Neural cell (in vitro differentiated cells): Measurements from ENCODE around the gene CILP.

Source experiments
- EP300 ChIP-seq: fragments of 450-650 bp; conservative IDR thresholded peaks from 2 replicates; pipeline ENCODE4 v1.6.1; 2014; ENCODE audit warnings: antibody characterized with exemption, mild to moderate bottlenecking, moderate library complexity; ENCODE audit not compliant: poor library complexity, severe bottlenecking
- EZH2 ChIP-seq: fragments of 200-600, 300-800 bp; shearing (Covaris generic), sonication (generic); IDR thresholded peaks from 2 replicates; pipeline ENCODE4 v1.6.1; 2014; ENCODE audit warnings: antibody characterized with exemption, low read length, borderline replicate concordance, mild to moderate bottlenecking; ENCODE audit not compliant: insufficient read depth, poor library complexity, severe bottlenecking
- MXI1 ChIP-seq: fragments of 450-650 bp; conservative IDR thresholded peaks from 2 replicates; pipeline ENCODE4 v1.6.1; 2014; ENCODE audit warnings: antibody characterized with exemption, mild to moderate bottlenecking; ENCODE audit not compliant: poor library complexity, severe bottlenecking
- POLR2AphosphoS5 ChIP-seq: IDR thresholded peaks from 2 replicates; pipeline ENCODE4 v1.6.1; 2012
- RAD21 ChIP-seq: fragments of 450-650 bp; conservative IDR thresholded peaks from 2 replicates; pipeline ENCODE4 v1.6.1; 2014; ENCODE audit warnings: antibody characterized with exemption, mild to moderate bottlenecking, moderate library complexity
- SMC3 ChIP-seq: fragments of 450-650 bp; conservative IDR thresholded peaks from 2 replicates; pipeline ENCODE4 v1.6.1; 2014; ENCODE audit warnings: antibody characterized with exemption, mild to moderate bottlenecking, moderate library complexity; ENCODE audit not compliant: poor library complexity
- TAF1 ChIP-seq: IDR thresholded peaks from 2 replicates; pipeline ENCODE4 v1.6.1; 2012; ENCODE audit warnings: low read depth
- TF ChIP-seq, protein P1 (sequence below): fragments of 450-650 bp; IDR thresholded peaks from 2 replicates; pipeline ENCODE4 v1.5.1; 2014; ENCODE audit warnings: antibody characterized with exemption, mild to moderate bottlenecking, moderate library complexity; ENCODE audit not compliant: poor library complexity, severe bottlenecking
- TF ChIP-seq, protein P2 (sequence below): IDR thresholded peaks from 2 replicates; pipeline ENCODE4 v1.6.1; 2012; ENCODE audit warnings: borderline replicate concordance

DNA sequence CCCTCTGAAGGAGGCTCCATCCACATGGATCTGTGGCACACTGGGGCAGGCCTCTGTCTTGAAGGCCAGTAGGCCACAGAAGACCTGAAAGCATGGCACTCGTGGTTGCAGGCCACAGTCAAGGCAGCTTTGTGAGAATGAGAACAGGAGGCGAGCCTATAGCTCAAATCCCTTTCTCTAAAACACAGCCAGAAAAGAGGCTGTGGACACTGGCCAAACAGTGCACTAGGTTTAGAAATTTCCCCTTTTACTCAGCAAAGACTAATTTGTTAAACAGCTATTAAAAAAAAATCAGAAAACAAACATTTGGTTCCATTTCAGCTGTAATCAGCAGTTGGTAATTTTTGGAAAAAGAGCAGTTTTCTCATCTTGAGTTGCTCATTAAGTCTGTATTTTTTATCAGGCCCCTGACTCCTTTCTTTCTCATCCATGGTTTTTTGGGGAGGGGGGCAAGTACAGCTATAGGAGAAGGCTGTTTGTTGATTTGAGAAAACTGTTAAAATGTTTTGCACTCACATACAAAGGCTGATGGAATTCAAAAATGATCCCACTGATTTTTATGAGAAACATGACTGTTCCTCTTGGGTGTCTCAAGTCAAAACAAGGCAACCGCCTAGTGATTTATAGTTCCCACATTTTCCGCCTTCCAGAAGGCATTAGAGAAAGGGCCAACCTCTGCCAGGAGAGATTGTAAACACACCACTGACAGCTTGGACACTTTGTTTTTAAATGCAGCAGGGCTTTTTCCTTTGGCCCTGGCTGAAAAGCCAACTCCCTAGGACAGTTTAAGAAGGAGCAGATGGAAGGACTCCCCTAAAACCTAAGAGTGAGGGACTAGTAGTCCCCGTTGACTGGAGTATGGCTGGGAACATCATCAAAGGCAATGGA is 47.3 kb upstream of the CILP start:
- TF ChIP-seq, protein P1, sequence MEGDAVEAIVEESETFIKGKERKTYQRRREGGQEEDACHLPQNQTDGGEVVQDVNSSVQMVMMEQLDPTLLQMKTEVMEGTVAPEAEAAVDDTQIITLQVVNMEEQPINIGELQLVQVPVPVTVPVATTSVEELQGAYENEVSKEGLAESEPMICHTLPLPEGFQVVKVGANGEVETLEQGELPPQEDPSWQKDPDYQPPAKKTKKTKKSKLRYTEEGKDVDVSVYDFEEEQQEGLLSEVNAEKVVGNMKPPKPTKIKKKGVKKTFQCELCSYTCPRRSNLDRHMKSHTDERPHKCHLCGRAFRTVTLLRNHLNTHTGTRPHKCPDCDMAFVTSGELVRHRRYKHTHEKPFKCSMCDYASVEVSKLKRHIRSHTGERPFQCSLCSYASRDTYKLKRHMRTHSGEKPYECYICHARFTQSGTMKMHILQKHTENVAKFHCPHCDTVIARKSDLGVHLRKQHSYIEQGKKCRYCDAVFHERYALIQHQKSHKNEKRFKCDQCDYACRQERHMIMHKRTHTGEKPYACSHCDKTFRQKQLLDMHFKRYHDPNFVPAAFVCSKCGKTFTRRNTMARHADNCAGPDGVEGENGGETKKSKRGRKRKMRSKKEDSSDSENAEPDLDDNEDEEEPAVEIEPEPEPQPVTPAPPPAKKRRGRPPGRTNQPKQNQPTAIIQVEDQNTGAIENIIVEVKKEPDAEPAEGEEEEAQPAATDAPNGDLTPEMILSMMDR, result no peak
- TF ChIP-seq SMC3, result no peak
- TF ChIP-seq RAD21, result no peak
- no peak for TF ChIP-seq EZH2
- TF ChIP-seq TAF1, result no peak
- no peak for TF ChIP-seq EP300
- TF ChIP-seq, protein P2, sequence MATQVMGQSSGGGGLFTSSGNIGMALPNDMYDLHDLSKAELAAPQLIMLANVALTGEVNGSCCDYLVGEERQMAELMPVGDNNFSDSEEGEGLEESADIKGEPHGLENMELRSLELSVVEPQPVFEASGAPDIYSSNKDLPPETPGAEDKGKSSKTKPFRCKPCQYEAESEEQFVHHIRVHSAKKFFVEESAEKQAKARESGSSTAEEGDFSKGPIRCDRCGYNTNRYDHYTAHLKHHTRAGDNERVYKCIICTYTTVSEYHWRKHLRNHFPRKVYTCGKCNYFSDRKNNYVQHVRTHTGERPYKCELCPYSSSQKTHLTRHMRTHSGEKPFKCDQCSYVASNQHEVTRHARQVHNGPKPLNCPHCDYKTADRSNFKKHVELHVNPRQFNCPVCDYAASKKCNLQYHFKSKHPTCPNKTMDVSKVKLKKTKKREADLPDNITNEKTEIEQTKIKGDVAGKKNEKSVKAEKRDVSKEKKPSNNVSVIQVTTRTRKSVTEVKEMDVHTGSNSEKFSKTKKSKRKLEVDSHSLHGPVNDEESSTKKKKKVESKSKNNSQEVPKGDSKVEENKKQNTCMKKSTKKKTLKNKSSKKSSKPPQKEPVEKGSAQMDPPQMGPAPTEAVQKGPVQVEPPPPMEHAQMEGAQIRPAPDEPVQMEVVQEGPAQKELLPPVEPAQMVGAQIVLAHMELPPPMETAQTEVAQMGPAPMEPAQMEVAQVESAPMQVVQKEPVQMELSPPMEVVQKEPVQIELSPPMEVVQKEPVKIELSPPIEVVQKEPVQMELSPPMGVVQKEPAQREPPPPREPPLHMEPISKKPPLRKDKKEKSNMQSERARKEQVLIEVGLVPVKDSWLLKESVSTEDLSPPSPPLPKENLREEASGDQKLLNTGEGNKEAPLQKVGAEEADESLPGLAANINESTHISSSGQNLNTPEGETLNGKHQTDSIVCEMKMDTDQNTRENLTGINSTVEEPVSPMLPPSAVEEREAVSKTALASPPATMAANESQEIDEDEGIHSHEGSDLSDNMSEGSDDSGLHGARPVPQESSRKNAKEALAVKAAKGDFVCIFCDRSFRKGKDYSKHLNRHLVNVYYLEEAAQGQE, result no peak
- no peak for TF ChIP-seq POLR2AphosphoS5
- no peak for TF ChIP-seq MXI1
